Type B pancreatic cell (in vitro differentiated cells): ENCODE measurements around the gene SMYD3. TPM values are rescaled to one million over a fixed set of nuclear protein-coding genes. Genes with fewer than 3 reads are reported as not detected.
A peak's percentile ranks its signal among the peaks of the same experiment; 100 is the strongest.

Experiments used
- DNase-seq: peaks from one replicate; pipeline ENCODE4 v3.0.0; 2021; ENCODE audit warnings: mixed read lengths; ENCODE audit not compliant: unreplicated experiment; ENCODE audit errors: extremely low spot score
- H3K27ac Mint-ChIP-seq: 2 replicates; pipeline ENCODE4 v1.8.0; 2021; ENCODE audit warnings: mild to moderate bottlenecking, mixed read lengths
- H3K27me3 Mint-ChIP-seq: 2 replicates; pipeline ENCODE4 v1.8.0; 2021; ENCODE audit warnings: mixed read lengths
- H3K36me3 Mint-ChIP-seq: 2 replicates; pipeline ENCODE4 v1.8.0; 2021; ENCODE audit warnings: mixed read lengths
- H3K4me1 Mint-ChIP-seq: one replicate; pipeline ENCODE4 v1.8.0; 2021; ENCODE audit warnings: mixed read lengths; ENCODE audit not compliant: unreplicated experiment
- H3K4me3 Mint-ChIP-seq: 2 replicates; pipeline ENCODE4 v1.8.0; 2021; ENCODE audit warnings: mild to moderate bottlenecking, mixed read lengths
- H3K9me3 Mint-ChIP-seq: 2 replicates; pipeline ENCODE4 v1.8.0; 2021; ENCODE audit warnings: mixed read lengths
- total RNA-seq: library from RNA; stranded (reverse); gene quantifications from 2 replicates; pipeline ENCODE4 v1.2.1, GENCODE V29; 2021; ENCODE audit warnings: low replicate concordance
- TF ChIP-seq, protein P1 (sequence below): fragments of 200-600 bp; sonication (generic); conservative IDR thresholded peaks from 2 replicates; pipeline ENCODE4 v1.5.0; 2021; ENCODE audit warnings: antibody characterized with exemption, mild to moderate bottlenecking

The SMYD3 gene
- total RNA-seq, 1 donor from 2014 or later, result 19.4 TPM

DNA sequence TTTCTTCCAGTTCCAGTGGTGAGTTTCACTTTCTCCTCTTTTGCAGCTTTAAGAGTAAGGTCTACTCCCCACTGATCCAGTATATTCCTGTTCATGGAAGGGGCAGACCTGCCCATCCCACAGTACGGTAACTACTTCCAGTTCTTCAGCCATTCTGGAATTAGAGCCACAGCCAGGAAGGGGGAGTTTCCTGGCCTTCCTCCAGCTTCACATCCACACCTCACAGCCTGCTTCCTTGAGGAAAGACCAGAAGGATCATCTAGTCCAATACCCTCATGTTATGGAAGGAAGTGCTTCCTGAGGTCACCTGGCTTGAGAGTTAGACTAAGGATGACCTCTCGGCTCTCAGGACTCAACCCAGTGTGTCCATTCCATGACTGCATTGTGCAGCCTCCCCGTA is 754.5 kb downstream of the SMYD3 start:
- peaks cover 19% of the 10 kb centered on the region for H3K4me1 Mint-ChIP-seq
- H3K27ac Mint-ChIP-seq, result no peak overlapping the region
- H3K27me3 Mint-ChIP-seq, result no peaks in the 10 kb centered on the region
- TF ChIP-seq, protein P1, sequence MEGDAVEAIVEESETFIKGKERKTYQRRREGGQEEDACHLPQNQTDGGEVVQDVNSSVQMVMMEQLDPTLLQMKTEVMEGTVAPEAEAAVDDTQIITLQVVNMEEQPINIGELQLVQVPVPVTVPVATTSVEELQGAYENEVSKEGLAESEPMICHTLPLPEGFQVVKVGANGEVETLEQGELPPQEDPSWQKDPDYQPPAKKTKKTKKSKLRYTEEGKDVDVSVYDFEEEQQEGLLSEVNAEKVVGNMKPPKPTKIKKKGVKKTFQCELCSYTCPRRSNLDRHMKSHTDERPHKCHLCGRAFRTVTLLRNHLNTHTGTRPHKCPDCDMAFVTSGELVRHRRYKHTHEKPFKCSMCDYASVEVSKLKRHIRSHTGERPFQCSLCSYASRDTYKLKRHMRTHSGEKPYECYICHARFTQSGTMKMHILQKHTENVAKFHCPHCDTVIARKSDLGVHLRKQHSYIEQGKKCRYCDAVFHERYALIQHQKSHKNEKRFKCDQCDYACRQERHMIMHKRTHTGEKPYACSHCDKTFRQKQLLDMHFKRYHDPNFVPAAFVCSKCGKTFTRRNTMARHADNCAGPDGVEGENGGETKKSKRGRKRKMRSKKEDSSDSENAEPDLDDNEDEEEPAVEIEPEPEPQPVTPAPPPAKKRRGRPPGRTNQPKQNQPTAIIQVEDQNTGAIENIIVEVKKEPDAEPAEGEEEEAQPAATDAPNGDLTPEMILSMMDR, result no peak
- peaks cover 14% of the 10 kb centered on the region for H3K36me3 Mint-ChIP-seq
- H3K4me3 Mint-ChIP-seq, result peak overlapping the region; percentile 33
- peaks cover 17% of the 10 kb centered on the region for H3K9me3 Mint-ChIP-seq
- no peak for DNase-seq

DNA sequence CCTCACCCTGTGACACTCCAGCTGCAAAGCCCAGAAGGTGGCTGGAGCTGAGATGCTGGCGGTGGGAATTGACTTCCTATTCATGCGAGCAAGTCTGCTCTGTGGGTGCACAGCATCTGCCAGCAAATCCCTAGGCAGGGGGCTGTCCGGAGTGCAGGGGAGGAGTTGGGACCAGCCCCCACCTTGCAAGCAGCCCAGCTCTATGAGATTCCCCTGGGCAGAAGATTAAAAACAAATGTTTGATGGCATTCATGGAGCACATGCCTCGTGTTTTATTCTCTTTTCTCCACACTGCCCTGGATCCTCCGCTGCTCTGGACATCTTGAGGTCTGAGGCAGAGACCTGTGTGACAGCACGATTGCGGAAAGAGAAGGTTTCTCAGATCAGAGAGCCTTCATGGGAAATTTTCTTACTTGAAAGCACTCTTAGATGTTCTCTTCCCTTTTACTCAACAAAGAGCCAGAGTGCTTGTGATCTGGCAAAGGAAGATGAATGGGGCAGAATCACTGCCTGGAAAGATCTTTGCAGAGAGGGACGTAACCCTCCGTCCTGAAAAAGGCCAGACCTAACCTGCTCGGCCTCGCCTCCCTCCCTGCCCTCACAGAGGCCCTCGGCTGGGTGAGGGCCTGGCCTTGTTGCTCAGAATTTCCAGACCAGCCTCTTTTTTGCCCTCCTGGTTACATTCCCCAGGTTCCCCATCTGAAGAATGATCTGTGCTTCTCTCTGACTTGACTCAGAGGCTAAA is 755.2 kb downstream of the SMYD3 start:
- Mint-ChIP-seq H3K9me3 (peaks cover 19% of the 10 kb centered on the region), H3K27ac (peak overlapping the region; percentile 40), H3K27me3 (no peaks in the 10 kb centered on the region), H3K4me3 (no peak overlapping the region), H3K36me3 (peaks cover 19% of the 10 kb centered on the region), H3K4me1 (peaks cover 19% of the 10 kb centered on the region)
- TF ChIP-seq, protein P1, result no peak
- no peak for DNase-seq

DNA sequence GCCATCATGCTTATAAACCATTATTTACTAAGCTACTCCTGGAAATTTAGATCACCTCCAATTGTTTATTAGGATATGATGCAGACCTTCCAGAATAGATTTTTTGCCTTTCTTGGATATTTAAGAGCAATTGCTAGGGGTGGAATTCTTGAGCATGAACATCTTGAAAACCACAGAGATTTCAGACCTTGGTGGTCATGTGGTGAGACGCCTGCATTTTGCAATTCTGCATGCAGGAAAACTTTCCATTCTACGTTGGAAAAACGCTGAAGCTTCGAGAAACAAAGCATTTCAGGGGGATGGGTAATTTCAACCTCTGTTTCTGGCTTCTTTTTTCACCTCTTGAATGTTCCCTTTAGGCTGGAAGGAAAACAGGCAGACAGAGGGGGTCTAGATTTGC is 756.0 kb downstream of the SMYD3 start:
- Mint-ChIP-seq H3K4me1 (peaks cover 19% of the 10 kb centered on the region), H3K36me3 (peaks cover 19% of the 10 kb centered on the region), H3K27ac (peak overlapping the region; percentile 40), H3K9me3 (peaks cover 16% of the 10 kb centered on the region), H3K4me3 (no peak overlapping the region), H3K27me3 (no peaks in the 10 kb centered on the region)
- TF ChIP-seq, protein P1, result no peak
- DNase-seq, result no peak

DNA sequence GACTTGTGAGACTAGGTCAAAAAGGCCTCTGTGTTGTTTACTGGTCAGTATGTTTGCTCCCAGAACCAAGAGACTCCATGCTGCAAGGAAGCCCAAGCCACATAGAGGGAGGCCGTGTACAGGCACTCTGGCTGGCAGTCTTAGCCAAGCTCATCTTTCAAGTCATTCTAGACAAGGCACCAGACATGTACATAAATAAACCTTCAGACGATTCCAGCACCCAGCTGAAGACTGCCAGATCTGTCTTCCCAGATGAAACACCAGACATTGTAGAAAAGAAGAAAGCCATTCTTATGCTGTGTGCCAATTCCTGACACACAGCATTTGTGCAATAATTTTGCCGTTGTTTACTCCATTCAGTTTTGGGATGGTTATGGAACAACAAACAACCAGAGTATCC is 756.8 kb downstream of the SMYD3 start:
- DNase-seq, result no peak
- H3K4me3 Mint-ChIP-seq, result no peak overlapping the region
- H3K36me3 Mint-ChIP-seq, result peaks cover 19% of the 10 kb centered on the region
- TF ChIP-seq, protein P1, result no peak
- H3K27ac Mint-ChIP-seq, result no peak overlapping the region
- H3K4me1 Mint-ChIP-seq, result peaks cover 19% of the 10 kb centered on the region
- H3K27me3 Mint-ChIP-seq, result peaks cover 3% of the 10 kb centered on the region
- peaks cover 11% of the 10 kb centered on the region for H3K9me3 Mint-ChIP-seq

DNA sequence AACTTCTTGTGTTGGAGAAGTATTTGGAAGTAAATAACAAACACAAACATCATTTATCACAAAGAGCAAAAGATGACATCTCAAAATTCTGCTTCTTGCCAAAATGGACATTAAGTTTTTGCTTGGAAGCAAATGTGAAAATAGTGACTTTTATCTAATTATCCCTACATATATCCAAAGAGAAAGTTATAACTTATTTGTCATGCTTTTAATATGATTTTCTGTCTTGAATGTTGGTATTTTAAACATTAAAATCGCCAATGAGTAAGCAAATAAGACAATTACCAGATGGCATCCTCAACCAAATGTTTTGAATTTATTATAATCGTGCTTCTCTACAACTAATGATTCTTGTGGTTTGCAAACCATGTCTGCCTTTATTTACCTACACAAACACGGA is 758.0 kb downstream of the SMYD3 start:
- H3K36me3 Mint-ChIP-seq, result peaks cover 18% of the 10 kb centered on the region
- no peak overlapping the region for H3K4me3 Mint-ChIP-seq
- H3K4me1 Mint-ChIP-seq, result peaks cover 19% of the 10 kb centered on the region
- H3K27me3 Mint-ChIP-seq, result peaks cover 3% of the 10 kb centered on the region
- H3K9me3 Mint-ChIP-seq, result peaks cover 9% of the 10 kb centered on the region
- no peak overlapping the region for H3K27ac Mint-ChIP-seq
- no peak for DNase-seq
- TF ChIP-seq, protein P1, result no peak
